HepG2 (cell line): ENCODE measurements around the gene PREP.

Experiments used
- CTCF ChIP-seq: sonication (generic); formaldehyde crosslinking; IDR thresholded peaks from 2 replicates; pipeline ENCODE4 v1.5.0; 2020; ENCODE audit warnings: mild to moderate bottlenecking, missing genetic modification reagents, moderate library complexity
- FOXA3 ChIP-seq: IDR thresholded peaks from 2 replicates; pipeline ENCODE4 v1.6.1; 2016; ENCODE audit warnings: missing genetic modification reagents, missing compliant biosample characterization
- HIC2 ChIP-seq: sonication (generic); formaldehyde crosslinking; IDR thresholded peaks from 2 replicates; pipeline ENCODE4 v1.9.0; 2022; ENCODE audit warnings: low read depth, missing genetic modification reagents
- SIN3A ChIP-seq: IDR thresholded peaks from 2 replicates; pipeline ENCODE4 v1.6.1; 2011; ENCODE audit warnings: low read depth, mild to moderate bottlenecking, control low read depth, low read length, borderline replicate concordance
- ZNF598 ChIP-seq: sonication (generic); formaldehyde crosslinking; IDR thresholded peaks from 2 replicates; pipeline ENCODE4 v1.5.1; 2020; ENCODE audit warnings: mild to moderate bottlenecking, missing genetic modification reagents, borderline replicate concordance

DNA sequence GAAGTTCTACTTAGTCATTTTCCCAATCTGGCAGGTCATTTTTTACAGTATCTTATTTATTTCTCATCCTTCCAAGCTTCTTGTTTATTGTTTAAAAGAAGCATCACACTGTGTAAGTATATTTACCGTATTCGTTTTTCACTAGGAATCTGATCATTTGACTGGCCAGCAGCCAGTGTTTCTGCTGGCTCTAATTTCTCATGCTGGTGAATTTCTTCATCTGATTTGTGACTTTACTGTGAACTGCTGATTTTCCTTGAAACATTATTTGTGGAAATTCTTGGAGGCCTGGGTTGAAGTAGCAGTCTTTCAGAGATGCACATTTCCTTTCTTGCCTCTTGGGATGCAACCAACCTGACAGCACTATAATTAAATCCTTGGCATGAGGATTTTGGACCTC lies 65.9 kb downstream of the PREP start:
- TF ChIP-seq CTCF (no peak), HIC2 (CRISPR knock-in tag) (no peak), SIN3A (no peak), ZNF598 (CRISPR knock-in tag) (no peak), FOXA3 (no peak)
